Neuronal stem cell (in vitro differentiated cells): ENCODE measurements around the gene HDC.

ENCODE experiments used
- DNase-seq: peaks from one replicate; pipeline ENCODE4 v3.0.0-alpha.2; 2013; ENCODE audit warnings: low spot score
- H2AFZ ChIP-seq: one replicate; pipeline ENCODE4 v1.6.1; 2013; ENCODE audit warnings: mild to moderate bottlenecking, low read length, inconsistent platforms
- H2AK5ac ChIP-seq: 2 replicates; pipeline ENCODE4 v1.6.1; 2013; ENCODE audit warnings: low read depth, mild to moderate bottlenecking, inconsistent platforms, low read length, moderate library complexity, mixed read lengths
- H2BK120ac ChIP-seq: 2 replicates; pipeline ENCODE4 v1.6.1; 2013; ENCODE audit warnings: low read depth, mild to moderate bottlenecking, inconsistent platforms, low read length, moderate library complexity, mixed read lengths
- H2BK12ac ChIP-seq: one replicate; pipeline ENCODE4 v1.6.1; 2013; ENCODE audit warnings: low read length, inconsistent platforms
- H2BK15ac ChIP-seq: 2 replicates; pipeline ENCODE4 v1.6.1; 2013; ENCODE audit warnings: mild to moderate bottlenecking, low read length, inconsistent platforms, mixed read lengths
- H2BK5ac ChIP-seq: one replicate; pipeline ENCODE4 v1.6.1; 2013; ENCODE audit warnings: inconsistent platforms, mild to moderate bottlenecking, low read length, moderate library complexity
- H3K14ac ChIP-seq: one replicate; pipeline ENCODE4 v1.6.1; 2013; ENCODE audit warnings: low read length, inconsistent platforms
- H3K18ac ChIP-seq: 2 replicates; pipeline ENCODE4 v1.6.1; 2013; ENCODE audit warnings: low read length, inconsistent platforms
- H3K23ac ChIP-seq: 2 replicates; pipeline ENCODE4 v1.6.1; 2013; ENCODE audit warnings: low read depth, mild to moderate bottlenecking, mixed read lengths, low read length, inconsistent platforms; ENCODE audit not compliant: poor library complexity
- H3K27ac ChIP-seq: replicated peaks from 3 replicates; pipeline ENCODE4 v1.5.1; 2013; ENCODE audit warnings: low read length, inconsistent platforms
- H3K27me3 ChIP-seq, 3 experiments: 2 replicates each; pipeline ENCODE4 v1.6.1; 2013; ENCODE audit warnings: low read length in 3 of 3, mild to moderate bottlenecking in 2 of 3, inconsistent platforms in 1 of 3, low read depth in 1 of 3, mixed read lengths in 1 of 3, moderate library complexity in 1 of 3; ENCODE audit not compliant: control insufficient read depth in 3 of 3, insufficient read depth in 3 of 3
- H3K36me3 ChIP-seq, 2 donors: replicated peaks in 1 of 2; 2 replicates each; pipeline ENCODE4 v1.6.1; 2013; ENCODE audit warnings: low read length in 2 of 2; ENCODE audit not compliant: control insufficient read depth in 2 of 2, insufficient read depth in 2 of 2
- H3K4ac ChIP-seq: 2 replicates; pipeline ENCODE4 v1.6.1; 2013; ENCODE audit warnings: inconsistent platforms, mild to moderate bottlenecking, low read length, moderate library complexity
- H3K4me1 ChIP-seq, 2 donors: 1 replicate in 1 of 2; 2 replicates in 1 of 2; pipeline ENCODE4 v1.6.1; 2013; ENCODE audit warnings: low read length in 2 of 2, low read depth in 1 of 2; ENCODE audit not compliant: control insufficient read depth in 2 of 2, insufficient read depth in 1 of 2
- H3K4me2 ChIP-seq: one replicate; pipeline ENCODE4 v1.6.1; 2013; ENCODE audit warnings: mild to moderate bottlenecking, low read length, inconsistent platforms; ENCODE audit not compliant: insufficient read depth, poor library complexity, severe bottlenecking
- H3K4me3 ChIP-seq, 2 donors: 2 replicates each; pipeline ENCODE4 v1.5.1; 2013; ENCODE audit warnings: low read length in 2 of 2, mild to moderate bottlenecking in 2 of 2, inconsistent platforms in 1 of 2, moderate library complexity in 1 of 2
- H3K79me1 ChIP-seq: one replicate; pipeline ENCODE4 v1.6.1; 2013; ENCODE audit warnings: low read depth, mild to moderate bottlenecking, inconsistent platforms, low read length, moderate library complexity
- H3K9ac ChIP-seq: one replicate; pipeline ENCODE4 v1.6.1; 2013; ENCODE audit warnings: mild to moderate bottlenecking, low read depth, low read length, inconsistent platforms; ENCODE audit not compliant: poor library complexity
- H3K9me3 ChIP-seq, 2 donors: replicated peaks in 1 of 2; 2 replicates each; pipeline versions ENCODE3 to v1.6.1; 2013; ENCODE audit warnings: low read length in 2 of 2, mild to moderate bottlenecking in 2 of 2, inconsistent platforms in 1 of 2, low read depth in 1 of 2, mixed read lengths in 1 of 2, moderate library complexity in 1 of 2; ENCODE audit not compliant: control insufficient read depth in 2 of 2, insufficient read depth in 1 of 2
- H4K8ac ChIP-seq: one replicate; pipeline ENCODE4 v1.6.1; 2013; ENCODE audit warnings: low read depth, mild to moderate bottlenecking, inconsistent platforms, low read length, moderate library complexity
- H4K91ac ChIP-seq: one replicate; pipeline ENCODE4 v1.6.1; 2013; ENCODE audit warnings: low read length, low read depth, mild to moderate bottlenecking, inconsistent platforms; ENCODE audit not compliant: poor library complexity
- WGBS, 2 donors: extraction: QIAGEN DNeasy Blood & Tissue Kit; methylation state at CpG; one replicate each; pipeline ENCODE4 v1.1.7; 2013; ENCODE audit warnings: missing lambda C conversion rate in 2 of 2, mixed read lengths in 1 of 2; ENCODE audit not compliant: insufficient read length in 2 of 2, insufficient replicate concordance in 1 of 2; ENCODE audit errors: extremely low coverage in 2 of 2; 5-methylcytosine and 5-hydroxymethylcytosine counted together

HDC gene

GRCh38 chr15:50229336-50229735 lies 36.2 kb downstream of the HDC start:
- Histone ChIP-seq H2BK120ac (no peak overlapping the region), H2BK12ac (no peak overlapping the region), H3K27me3 (no peaks in the 10 kb centered on the region), H2AFZ (no peak overlapping the region), H3K4me3 (no peak overlapping the region), H3K27ac (no peak overlapping the region), H3K4me1 (no peaks in the 10 kb centered on the region), H2AK5ac (no peak overlapping the region), H3K4ac (no peak overlapping the region), H3K9me3 (no peaks in the 10 kb centered on the region), H2BK15ac (no peak overlapping the region), H3K14ac (no peak overlapping the region), H4K91ac (no peak overlapping the region), H3K79me1 (no peaks in the 10 kb centered on the region), H3K36me3 (no peaks in the 10 kb centered on the region), H3K4me2 (no peak overlapping the region), H3K9ac (no peak overlapping the region), H3K23ac (no peak overlapping the region), H2BK5ac (no peak overlapping the region), H4K8ac (no peak overlapping the region), H3K18ac (no peak overlapping the region)
- DNase-seq = no peak
- WGBS, 2 donors = no CpG with 5 or more reads among the region's 3 CpGs

GRCh38 chr15:50228866-50229265 lies 36.7 kb downstream of the HDC start:
- no peak overlapping the region for H3K9ac ChIP-seq
- no CpG with 5 or more reads among the region's 3 CpGs for WGBS, 2 donors

GRCh38 chr15:50227076-50227475 lies 38.5 kb downstream of the HDC start:
- Histone ChIP-seq H3K18ac (no peak overlapping the region), H3K9me3 (no peaks in the 10 kb centered on the region), H3K23ac (no peak overlapping the region), H3K9ac (no peak overlapping the region), H3K4me1 (no peaks in the 10 kb centered on the region), H2BK12ac (no peak overlapping the region), H3K79me1 (no peaks in the 10 kb centered on the region), H3K4ac (no peak overlapping the region), H2BK120ac (no peak overlapping the region), H2AFZ (no peak overlapping the region), H2AK5ac (no peak overlapping the region), H3K4me3 (no peak overlapping the region), H3K27ac (no peak overlapping the region), H3K27me3 (no peaks in the 10 kb centered on the region), H4K8ac (no peak overlapping the region), H3K14ac (no peak overlapping the region), H3K36me3 (no peaks in the 10 kb centered on the region), H3K4me2 (no peak overlapping the region), H2BK15ac (no peak overlapping the region), H2BK5ac (no peak overlapping the region), H4K91ac (no peak overlapping the region)
- DNase-seq = no peak
- no CpG with 5 or more reads among the region's 5 CpGs for WGBS, 2 donors

More at GRCh38 chr15:50228866-50229265, 36.7 kb downstream of the HDC start:
- Histone ChIP-seq H3K4me1 (no peaks in the 10 kb centered on the region), H2AK5ac (no peak overlapping the region), H3K18ac (no peak overlapping the region), H4K8ac (no peak overlapping the region), H3K4me3 (no peak overlapping the region), H3K79me1 (no peaks in the 10 kb centered on the region), H3K4me2 (no peak overlapping the region), H3K9me3 (no peaks in the 10 kb centered on the region), H3K14ac (no peak overlapping the region), H2BK12ac (no peak overlapping the region), H2BK15ac (no peak overlapping the region), H2AFZ (no peak overlapping the region), H3K27me3 (no peaks in the 10 kb centered on the region), H3K27ac (no peak overlapping the region), H3K36me3 (no peaks in the 10 kb centered on the region), H2BK120ac (no peak overlapping the region), H2BK5ac (no peak overlapping the region), H3K4ac (no peak overlapping the region), H3K23ac (no peak overlapping the region), H4K91ac (no peak overlapping the region)
- DNase-seq = no peak

- Histone ChIP-seq H3K9ac (no peak overlapping the region), H2AK5ac (no peak overlapping the region), H3K4me2 (no peak overlapping the region), H3K79me1 (no peaks in the 10 kb centered on the region), H3K27ac (no peak overlapping the region), H4K8ac (no peak overlapping the region), H3K4me3 (no peak overlapping the region), H2AFZ (no peak overlapping the region), H2BK15ac (no peak overlapping the region), H2BK12ac (no peak overlapping the region), H3K23ac (no peak overlapping the region), H4K91ac (no peak overlapping the region), H3K4ac (no peak overlapping the region), H3K36me3 (no peaks in the 10 kb centered on the region), H3K14ac (no peak overlapping the region), H2BK120ac (no peak overlapping the region), H3K18ac (no peak overlapping the region), H2BK5ac (no peak overlapping the region), H3K9me3 (no peaks in the 10 kb centered on the region), H3K27me3 (no peaks in the 10 kb centered on the region), H3K4me1 (no peaks in the 10 kb centered on the region)
- no peak for DNase-seq
- WGBS, 2 donors = no CpG with 5 or more reads among the region's 3 CpGs
These were observed 39.6 kb downstream of the HDC start for GRCh38 chr15:50225938-50226337.
